ENCODE measurements around the gene DIAPH1.
A peak's percentile ranks its signal among the peaks of the same experiment; 100 is the strongest.

Gene DIAPH1

GRCh38 chr5:141528291-141528984, 90.4 kb downstream of the DIAPH1 start:
- TF ChIP-seq Cebpa-rat (IDR thresholded peaks at IDR 0.05) = no peak; the same call in 1 of the 2 replicates
- Histone ChIP-seq H3K4me3 (no peak overlapping the region), H3K27ac (peak overlapping the region; percentile 59), H3K4me1 (peaks cover 81% of the 10 kb centered on the region), H3K36me3 (peaks cover 94% of the 10 kb centered on the region), H3K4me2 (peak overlapping the region; percentile 58), H3K27me3 (no peaks in the 10 kb centered on the region), H4K20me1 (no peaks in the 10 kb centered on the region), H3K9me3 (no peaks in the 10 kb centered on the region), H3K9ac (peak overlapping the region; percentile 13; the same call in 1 of the 2 replicates)

DNA sequence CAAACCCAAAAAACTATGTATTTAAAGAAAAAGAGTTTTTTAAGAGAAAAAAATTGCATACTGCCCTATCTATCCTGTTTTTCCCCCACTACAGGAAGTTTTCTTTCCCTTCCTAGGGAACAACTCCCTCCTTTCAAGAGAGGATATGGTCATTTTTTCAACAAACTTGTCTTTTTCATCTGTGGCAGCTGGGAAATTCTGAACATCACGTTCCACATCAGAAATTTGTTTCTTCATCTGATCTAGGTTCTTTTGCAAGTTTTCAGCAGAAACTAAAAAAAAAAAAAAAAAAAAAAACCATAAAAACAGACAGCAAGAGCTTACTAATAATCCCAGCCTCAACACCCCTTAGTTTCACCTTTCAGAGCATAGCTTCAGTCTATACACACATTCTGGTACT, 91.4 kb downstream of the DIAPH1 start:
- Histone ChIP-seq H3K27me3 (no peaks in the 10 kb centered on the region), H3K9me3 (no peaks in the 10 kb centered on the region), H3K27ac (peak overlapping the region; percentile 59; the same call in 1 of the 2 replicates), H3K4me3 (no peak overlapping the region), H3K4me1 (peaks cover 91% of the 10 kb centered on the region), H3K9ac (no peak overlapping the region), H4K20me1 (no peaks in the 10 kb centered on the region), H3K4me2 (peak overlapping the region; percentile 58), H3K36me3 (peaks cover 94% of the 10 kb centered on the region)
- no peak for TF ChIP-seq Cebpa-rat (IDR thresholded peaks at IDR 0.05)

GRCh38 chr5:141525653-141526052, 93.1 kb downstream of the DIAPH1 start:
- Histone ChIP-seq H3K36me3 (peaks cover 94% of the 10 kb centered on the region), H3K27ac (peak overlapping the region; percentile 47), H3K4me1 (peaks cover 92% of the 10 kb centered on the region), H3K4me2 (peak overlapping the region; percentile 62), H3K9ac (peak overlapping the region; percentile 51; the same call in 1 of the 2 replicates), H3K4me3 (no peak overlapping the region), H3K9me3 (no peaks in the 10 kb centered on the region), H4K20me1 (no peaks in the 10 kb centered on the region), H3K27me3 (no peaks in the 10 kb centered on the region)
- TF ChIP-seq Cebpa-rat (IDR thresholded peaks at IDR 0.05) = no peak

- TF ChIP-seq Cebpa-rat (IDR thresholded peaks at IDR 0.05) = no peak
- H3K4me3 ChIP-seq = no peak overlapping the region
- no peaks in the 10 kb centered on the region for H4K20me1 ChIP-seq
- peak overlapping the region; percentile 47 for H3K27ac ChIP-seq
- peaks cover 94% of the 10 kb centered on the region for H3K36me3 ChIP-seq
- no peaks in the 10 kb centered on the region for H3K9me3 ChIP-seq
- H3K27me3 ChIP-seq = no peaks in the 10 kb centered on the region
- peaks cover 91% of the 10 kb centered on the region for H3K4me1 ChIP-seq
- H3K4me2 ChIP-seq = peak overlapping the region; percentile 62
- peak overlapping the region; percentile 51; the same call in 1 of the 2 replicates for H3K9ac ChIP-seq
Measured at GRCh38 chr5:141524604-141525597, 93.9 kb downstream of the DIAPH1 start.

DNA sequence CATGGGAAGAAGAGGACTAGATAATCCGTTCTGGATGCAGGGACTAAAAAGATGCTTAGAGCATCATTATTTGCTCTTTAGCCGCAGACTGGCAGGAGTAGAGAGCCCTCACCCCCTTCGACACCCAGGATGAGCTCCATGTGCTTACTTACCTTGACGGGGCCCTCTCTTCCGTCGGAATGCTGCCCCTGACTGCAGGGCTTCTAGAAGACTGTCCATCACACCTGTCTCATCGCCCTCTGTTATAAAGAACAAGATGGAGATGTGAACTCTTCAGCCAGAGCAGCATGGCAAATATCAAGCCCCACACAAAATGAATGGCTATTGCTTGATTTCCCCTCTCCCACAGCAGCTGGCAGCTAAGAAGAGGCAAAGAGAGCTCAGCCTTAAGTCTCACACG, 94.8 kb downstream of the DIAPH1 start:
- Histone ChIP-seq H3K4me3 (no peak overlapping the region), H3K27me3 (no peaks in the 10 kb centered on the region), H3K27ac (no peak overlapping the region), H3K9ac (no peak overlapping the region), H3K4me1 (peaks cover 83% of the 10 kb centered on the region), H4K20me1 (no peaks in the 10 kb centered on the region), H3K9me3 (no peaks in the 10 kb centered on the region), H3K36me3 (peaks cover 94% of the 10 kb centered on the region), H3K4me2 (peak overlapping the region; percentile 62)
- no peak for TF ChIP-seq Cebpa-rat (IDR thresholded peaks at IDR 0.05)

- Histone ChIP-seq H3K9me3 (no peaks in the 10 kb centered on the region), H3K36me3 (peaks cover 95% of the 10 kb centered on the region), H3K4me1 (peaks cover 73% of the 10 kb centered on the region), H3K4me3 (no peak overlapping the region), H3K4me2 (peak overlapping the region; percentile 39; the same call in 1 of the 2 replicates), H4K20me1 (no peaks in the 10 kb centered on the region), H3K9ac (no peak overlapping the region), H3K27me3 (no peaks in the 10 kb centered on the region), H3K27ac (peak overlapping the region; percentile 16; the same call in 1 of the 2 replicates)
- TF ChIP-seq Cebpa-rat (IDR thresholded peaks at IDR 0.05) = no peak
Measured at GRCh38 chr5:141522301-141522700, 96.5 kb downstream of the DIAPH1 start.

DNA sequence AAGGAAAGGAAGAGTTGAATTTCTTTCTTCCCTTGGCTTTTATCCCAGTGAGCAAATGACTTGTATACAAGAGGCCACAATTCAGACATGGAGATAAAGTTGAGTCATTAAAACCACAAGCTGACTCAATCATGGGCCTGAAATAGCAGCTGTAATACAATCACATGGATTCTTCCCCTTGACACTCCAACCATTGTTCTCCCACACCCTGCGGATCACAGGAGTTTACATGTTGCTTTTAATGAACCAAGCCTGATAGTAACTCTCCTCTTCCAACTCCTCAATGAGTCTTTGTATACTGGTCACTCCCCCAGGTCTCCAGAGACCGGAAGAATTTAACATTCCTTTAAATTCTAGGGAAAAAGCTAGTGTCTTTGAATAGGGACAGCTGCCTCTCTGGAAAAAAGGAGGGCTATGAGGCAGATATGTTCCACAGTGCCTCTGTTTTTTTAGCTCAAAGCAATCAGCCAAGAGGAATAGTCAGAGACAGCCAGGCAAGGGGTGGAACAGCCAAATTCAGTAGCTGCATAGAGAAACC, 97.5 kb downstream of the DIAPH1 start:
- TF ChIP-seq Cebpa-rat (IDR thresholded peaks at IDR 0.05) = no peak
- Histone ChIP-seq H3K4me3 (no peak overlapping the region), H3K27me3 (no peaks in the 10 kb centered on the region), H3K4me1 (peaks cover 78% of the 10 kb centered on the region), H3K4me2 (peak overlapping the region; percentile 39; the same call in 1 of the 2 replicates), H3K36me3 (peaks cover 95% of the 10 kb centered on the region), H4K20me1 (no peaks in the 10 kb centered on the region), H3K9me3 (no peaks in the 10 kb centered on the region), H3K27ac (0 out of 2 replicates have a peak overlapping the region, but pooled peaks have one; percentile 7), H3K9ac (no peak overlapping the region)

GRCh38 chr5:141519605-141520565, 98.9 kb downstream of the DIAPH1 start:
- Histone ChIP-seq H3K27ac (peak overlapping the region; percentile 10; the same call in 1 of the 2 replicates), H3K4me3 (no peak overlapping the region), H3K9me3 (no peaks in the 10 kb centered on the region), H3K36me3 (peaks cover 93% of the 10 kb centered on the region), H3K4me1 (peaks cover 78% of the 10 kb centered on the region), H3K27me3 (no peaks in the 10 kb centered on the region), H4K20me1 (no peaks in the 10 kb centered on the region), H3K9ac (no peak overlapping the region), H3K4me2 (no peak overlapping the region)
- TF ChIP-seq Cebpa-rat (IDR thresholded peaks at IDR 0.05) = no peak
